ENCODE data around the gene CD302.

CD302 gene

DNA sequence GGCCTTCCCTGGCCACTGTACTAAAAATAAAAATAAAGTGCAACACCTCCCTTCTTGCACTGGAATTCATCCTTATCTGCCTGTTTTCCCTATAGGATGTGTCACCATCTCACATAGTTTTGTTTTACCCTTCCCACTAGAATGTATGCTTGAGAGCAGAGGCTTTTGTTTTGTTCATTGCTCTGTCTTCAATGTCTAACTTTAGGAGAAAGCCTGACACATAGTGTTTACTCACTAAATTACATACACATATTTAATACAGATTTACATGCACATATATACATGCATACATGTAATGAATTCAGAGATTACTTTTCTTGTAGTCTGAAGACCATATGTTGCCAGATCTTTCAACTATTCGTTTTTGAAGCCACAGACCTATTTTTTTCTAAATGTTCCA lies 23.0 kb downstream of the CD302 start:
- DNase-seq (ENCODE audit: extremely low read depth, low read depth) = no peak
- TF ChIP-seq, protein P1, sequence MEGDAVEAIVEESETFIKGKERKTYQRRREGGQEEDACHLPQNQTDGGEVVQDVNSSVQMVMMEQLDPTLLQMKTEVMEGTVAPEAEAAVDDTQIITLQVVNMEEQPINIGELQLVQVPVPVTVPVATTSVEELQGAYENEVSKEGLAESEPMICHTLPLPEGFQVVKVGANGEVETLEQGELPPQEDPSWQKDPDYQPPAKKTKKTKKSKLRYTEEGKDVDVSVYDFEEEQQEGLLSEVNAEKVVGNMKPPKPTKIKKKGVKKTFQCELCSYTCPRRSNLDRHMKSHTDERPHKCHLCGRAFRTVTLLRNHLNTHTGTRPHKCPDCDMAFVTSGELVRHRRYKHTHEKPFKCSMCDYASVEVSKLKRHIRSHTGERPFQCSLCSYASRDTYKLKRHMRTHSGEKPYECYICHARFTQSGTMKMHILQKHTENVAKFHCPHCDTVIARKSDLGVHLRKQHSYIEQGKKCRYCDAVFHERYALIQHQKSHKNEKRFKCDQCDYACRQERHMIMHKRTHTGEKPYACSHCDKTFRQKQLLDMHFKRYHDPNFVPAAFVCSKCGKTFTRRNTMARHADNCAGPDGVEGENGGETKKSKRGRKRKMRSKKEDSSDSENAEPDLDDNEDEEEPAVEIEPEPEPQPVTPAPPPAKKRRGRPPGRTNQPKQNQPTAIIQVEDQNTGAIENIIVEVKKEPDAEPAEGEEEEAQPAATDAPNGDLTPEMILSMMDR (IDR thresholded peaks at IDR 0.05; ENCODE audit: low read depth, low read length) = no peak

DNA sequence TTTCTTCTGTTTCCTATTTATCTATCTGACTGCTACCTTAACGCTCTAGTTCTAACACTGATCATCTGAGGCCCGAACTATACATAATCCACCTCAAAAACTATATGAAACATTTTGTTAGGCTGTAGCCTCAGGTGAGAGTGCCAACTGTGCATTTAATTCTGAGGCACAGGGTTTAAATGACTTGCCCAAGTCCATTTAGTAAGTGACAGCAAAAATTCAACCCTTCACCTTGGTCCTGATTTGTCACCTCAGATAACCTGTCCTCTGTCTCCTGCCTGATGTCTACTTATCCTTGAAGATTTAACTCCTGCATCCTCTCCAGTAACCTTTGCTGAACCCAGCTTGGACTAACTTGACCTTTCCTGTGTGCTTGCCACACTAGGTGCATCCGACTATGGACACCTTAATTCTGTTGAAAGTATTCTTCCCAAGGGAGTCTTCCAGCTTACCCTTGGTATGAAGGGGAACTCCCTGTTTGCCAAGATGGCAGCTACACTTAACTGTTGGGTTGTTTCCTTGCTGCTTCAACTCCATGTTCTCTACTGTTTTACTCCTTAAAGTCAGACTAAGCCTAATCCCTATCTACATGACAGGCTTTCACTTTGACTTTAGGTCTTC lies 23.5 kb downstream of the CD302 start:
- TF ChIP-seq, protein P1 (IDR thresholded peaks at IDR 0.05; ENCODE audit: low read depth, low read length) = no peak
- no peak for DNase-seq (ENCODE audit: extremely low read depth, low read depth)

DNA sequence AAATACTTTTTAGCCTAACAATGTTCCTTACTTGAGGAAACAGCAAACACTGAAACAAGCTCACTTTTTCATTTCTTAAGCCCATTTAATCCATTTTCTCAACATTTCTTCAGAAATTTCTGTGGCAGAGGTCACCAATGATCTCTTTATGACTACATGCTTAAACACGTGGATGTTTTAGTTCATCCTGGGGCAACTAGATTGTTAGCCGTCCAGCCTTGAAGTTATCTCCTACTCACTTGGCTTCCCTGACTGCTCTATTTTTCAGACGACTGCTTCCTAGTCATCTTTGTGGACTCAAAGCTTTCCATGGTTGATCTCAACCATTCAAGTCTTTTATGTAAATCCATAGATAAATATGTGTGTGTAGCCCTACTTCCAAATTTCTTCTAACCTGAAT lies 24.1 kb downstream of the CD302 start:
- no peak for DNase-seq (ENCODE audit: extremely low read depth, low read depth)
- TF ChIP-seq, protein P1 (IDR thresholded peaks at IDR 0.05; ENCODE audit: low read depth, low read length) = no peak

DNA sequence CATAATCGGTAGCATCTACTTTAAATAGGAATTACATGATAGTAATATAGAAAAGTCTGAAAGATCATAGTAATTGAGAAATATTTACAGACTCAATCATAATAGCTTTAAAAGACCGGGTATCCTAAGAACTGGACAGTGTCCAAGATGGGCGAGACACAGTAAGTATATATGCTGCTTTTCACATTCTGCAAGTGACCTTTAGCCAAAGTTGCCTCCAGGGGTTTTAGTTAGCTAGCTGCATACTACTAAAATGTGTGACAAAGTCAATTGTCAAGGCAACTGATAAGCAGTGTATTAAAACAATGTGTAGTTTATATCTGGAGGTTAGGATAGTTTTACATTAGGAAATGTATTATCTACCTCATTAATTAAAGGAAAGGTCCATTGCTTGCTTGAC lies 24.6 kb downstream of the CD302 start:
- no peak for DNase-seq (ENCODE audit: extremely low read depth, low read depth)
- TF ChIP-seq, protein P1 (IDR thresholded peaks at IDR 0.05; ENCODE audit: low read depth, low read length) = no peak

DNA sequence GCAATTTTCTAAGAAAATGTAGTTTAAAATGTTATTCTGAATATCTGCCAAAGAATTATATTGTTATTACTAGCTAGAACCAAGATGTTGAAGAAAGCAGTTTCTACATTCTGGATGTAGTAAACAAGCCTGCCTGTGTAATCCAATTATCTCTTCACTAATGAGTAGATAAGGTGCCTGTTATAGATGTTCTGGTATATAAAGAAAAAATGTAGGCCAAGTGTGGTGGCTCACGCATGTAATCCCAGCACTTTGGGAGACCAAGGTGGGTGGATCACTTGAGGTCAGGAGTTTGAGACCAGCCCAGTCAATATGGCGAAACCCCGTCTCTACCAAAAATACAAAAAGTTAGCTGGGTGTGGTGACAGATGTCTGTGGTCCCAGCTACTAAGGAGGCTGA lies 28.9 kb downstream of the CD302 start:
- TF ChIP-seq, protein P1 (IDR thresholded peaks at IDR 0.05; ENCODE audit: low read depth, low read length) = no peak
- DNase-seq (ENCODE audit: extremely low read depth, low read depth) = no peak

DNA sequence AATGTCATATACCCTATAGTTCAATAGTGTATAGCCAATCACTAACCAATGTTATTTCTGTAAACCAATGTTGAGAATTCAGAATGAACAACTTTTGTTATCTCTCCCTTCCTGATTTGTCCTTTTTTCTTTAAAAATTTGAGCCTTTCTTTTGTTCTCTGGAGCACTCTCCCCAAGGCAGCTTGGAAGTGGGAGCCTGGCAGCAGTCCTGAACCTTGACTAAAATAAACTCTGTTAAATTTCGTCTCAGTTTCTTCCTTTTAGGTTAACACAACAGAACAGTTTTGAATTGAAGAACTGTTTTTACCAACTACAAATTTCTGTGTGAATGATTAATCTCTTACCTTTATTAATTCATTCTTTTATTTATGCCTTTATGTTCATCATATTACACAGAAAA lies 35.9 kb downstream of the CD302 start:
- TF ChIP-seq, protein P1 (IDR thresholded peaks at IDR 0.05; ENCODE audit: low read depth, low read length) = no peak

DNA sequence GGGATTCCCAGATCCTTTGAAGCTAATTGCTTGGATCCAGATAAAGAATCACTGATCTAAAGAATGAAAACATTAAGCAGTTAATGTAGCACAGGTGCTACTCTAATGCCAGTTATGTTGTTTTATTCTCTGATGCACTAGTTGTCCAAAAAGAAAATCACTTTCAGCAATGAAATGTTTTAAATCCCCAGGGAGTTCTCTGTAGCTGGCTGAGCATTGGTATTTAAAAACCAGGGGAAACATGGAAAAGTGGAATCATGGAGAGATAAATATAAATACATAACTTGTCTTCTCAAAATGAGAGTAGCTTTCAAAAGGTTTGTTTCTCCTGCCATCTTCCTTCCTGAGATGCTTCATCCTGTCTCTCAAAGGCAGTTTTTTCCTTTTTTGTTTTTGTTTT lies 37.7 kb downstream of the CD302 start:
- DNase-seq (ENCODE audit: extremely low read depth, low read depth) = no peak
- TF ChIP-seq, protein P1 (IDR thresholded peaks at IDR 0.05; ENCODE audit: low read depth, low read length) = no peak

More for the DNA sequence above, 35.9 kb downstream of the CD302 start:
- no peak for DNase-seq (ENCODE audit: extremely low read depth, low read depth)

Data from AG09319 (cell line).